Peyer's patch (tissue), 4 donors: ENCODE measurements around the gene RMC1.

ENCODE experiments used
- POLR2A ChIP-seq, 2 donors: fragments of 450-650 bp; IDR thresholded peaks; one replicate each; pipeline ENCODE4 v1.5.1; 2017; ENCODE audit warnings: antibody characterized with exemption in 2 of 2, mild to moderate bottlenecking in 2 of 2, moderate library complexity in 2 of 2
- TF ChIP-seq, protein P1 (sequence below), 6 experiments: fragments of 450-650 bp in 4 of 6; fragments of 200-600 bp in 2 of 6; sonication (generic) in 1 of 6; IDR thresholded peaks; one replicate each; pipeline ENCODE4 v1.5.1; 2017 to 2019; ENCODE audit warnings: antibody characterized with exemption in 6 of 6, mild to moderate bottlenecking in 3 of 6, moderate library complexity in 1 of 6

DNA sequence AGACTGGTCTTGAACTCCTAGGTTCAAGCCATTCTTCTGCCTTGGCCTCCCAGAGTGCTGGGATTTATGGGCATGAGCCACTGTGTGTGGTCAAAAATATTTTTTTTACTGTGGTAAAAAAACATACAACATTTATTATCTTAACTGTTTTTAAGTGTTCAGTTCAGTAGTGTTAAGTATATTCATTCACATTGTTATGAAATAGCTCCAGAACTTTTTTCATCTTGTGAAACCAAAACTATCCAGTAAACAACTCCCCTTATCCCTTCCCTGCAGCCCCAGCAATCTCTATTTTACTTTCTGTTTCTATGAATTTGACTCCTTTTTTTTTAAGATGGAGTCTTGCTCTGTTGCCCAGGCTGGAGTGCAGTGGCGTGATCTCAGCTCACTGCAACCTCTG is 9.3 kb downstream of the RMC1 start:
- TF ChIP-seq, protein P1, sequence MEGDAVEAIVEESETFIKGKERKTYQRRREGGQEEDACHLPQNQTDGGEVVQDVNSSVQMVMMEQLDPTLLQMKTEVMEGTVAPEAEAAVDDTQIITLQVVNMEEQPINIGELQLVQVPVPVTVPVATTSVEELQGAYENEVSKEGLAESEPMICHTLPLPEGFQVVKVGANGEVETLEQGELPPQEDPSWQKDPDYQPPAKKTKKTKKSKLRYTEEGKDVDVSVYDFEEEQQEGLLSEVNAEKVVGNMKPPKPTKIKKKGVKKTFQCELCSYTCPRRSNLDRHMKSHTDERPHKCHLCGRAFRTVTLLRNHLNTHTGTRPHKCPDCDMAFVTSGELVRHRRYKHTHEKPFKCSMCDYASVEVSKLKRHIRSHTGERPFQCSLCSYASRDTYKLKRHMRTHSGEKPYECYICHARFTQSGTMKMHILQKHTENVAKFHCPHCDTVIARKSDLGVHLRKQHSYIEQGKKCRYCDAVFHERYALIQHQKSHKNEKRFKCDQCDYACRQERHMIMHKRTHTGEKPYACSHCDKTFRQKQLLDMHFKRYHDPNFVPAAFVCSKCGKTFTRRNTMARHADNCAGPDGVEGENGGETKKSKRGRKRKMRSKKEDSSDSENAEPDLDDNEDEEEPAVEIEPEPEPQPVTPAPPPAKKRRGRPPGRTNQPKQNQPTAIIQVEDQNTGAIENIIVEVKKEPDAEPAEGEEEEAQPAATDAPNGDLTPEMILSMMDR (IDR thresholded peaks at IDR 0.05), result no peak
- no peak for TF ChIP-seq POLR2A (IDR thresholded peaks at IDR 0.05)
